HepG2 (cell line): ENCODE measurements around the gene CCDC57. TPM values are rescaled to one million over a fixed set of nuclear protein-coding genes. Genes with fewer than 3 reads are reported as not detected.
"Not testable (repeated sequence)": the region's sequence is repeated elsewhere in the genome, so short reads cannot be mapped to it uniquely, and the experiment has no call there.

Experiments used
- ATAC-seq: fragments of 200-7000 bp; cut with Tn5 transposase; 3 replicates; pipeline ENCODE4 v1.9.1; 2020; ENCODE audit warnings: mild to moderate bottlenecking, moderate library complexity
- BruUV-seq: library from RNA; stranded (reverse); fragments of 400-500 nt; replicated peaks from 2 replicates; lab custom pipeline; 2021; lab: Mats Ljungman, UMichigan
- CTCF ChIA-PET: fragments of 300-600 bp; formaldehyde crosslinking; extraction: SDS; loops from one replicate; lab custom pipeline; 2021; ENCODE audit warnings: low total read pairs, inconsistent platforms, low intra/inter-chr PET ratio; lab: Yijun Ruan, JAX
- POLR2A ChIA-PET: fragments of 350-600 bp; sonication (Branson Sonifier 250); formaldehyde crosslinking; loops from one replicate; lab custom pipeline; 2020; ENCODE audit warnings: antibody characterized with exemption, inconsistent platforms; lab: Yijun Ruan, JAX
- DNase-seq: peaks from one replicate; pipeline ENCODE4 v3.0.0-alpha.2; 2015; ENCODE audit warnings: low spot score
- FAIRE-seq: peaks from 3 replicates; lab custom pipeline; 2011; peaks lifted over from hg19 to GRCh38; lab: Jason Lieb, UNC
- H2AFZ ChIP-seq: one replicate; pipeline ENCODE4 v1.6.1; 2011; ENCODE audit warnings: low read length, inconsistent platforms
- H3K27ac ChIP-seq: fragments of 300-600 bp; 3 replicates; pipeline ENCODE4 v1.8.0; 2011; ENCODE audit warnings: mixed run types, mild to moderate bottlenecking, mixed read lengths, low read length, inconsistent platforms; ENCODE audit not compliant: insufficient read depth; ENCODE audit errors: extremely low read length
- H3K27me3 ChIP-seq, 2 experiments: fragments of 200-600 bp in 1 of 2; 2 replicates in 1 of 2; 3 replicates in 1 of 2; pipeline versions ENCODE4 v1.6.0 to v1.8.0; 2011; ENCODE audit warnings: low read length in 2 of 2, mild to moderate bottlenecking in 2 of 2, moderate library complexity in 2 of 2, inconsistent platforms in 1 of 2; ENCODE audit not compliant: insufficient read depth in 2 of 2, control insufficient read depth in 1 of 2
- H3K36me3 ChIP-seq, 2 experiments: fragments of 200-600 bp in 1 of 2; replicated peaks in 1 of 2; 2 replicates in 1 of 2; 3 replicates in 1 of 2; pipeline versions ENCODE4 v1.5.1 to v1.8.0; 2011; ENCODE audit warnings: low read length in 2 of 2, inconsistent platforms in 1 of 2; ENCODE audit not compliant: insufficient read depth in 2 of 2, control insufficient read depth in 1 of 2
- H3K4me1 ChIP-seq: 2 replicates; pipeline ENCODE4 v1.5.1; 2012; ENCODE audit warnings: low read length, inconsistent platforms; ENCODE audit not compliant: insufficient read depth
- H3K4me2 ChIP-seq: 2 replicates; pipeline ENCODE4 v1.6.0; 2011; ENCODE audit warnings: low read depth, low read length, inconsistent platforms
- H3K4me3 ChIP-seq, 3 experiments: fragments of 200-600 bp in 1 of 3; sonication (generic), shearing (Covaris generic) in 1 of 3; replicated peaks in 1 of 3; 2 replicates each; pipeline ENCODE4 v1.5.1; 2011 to 2016; ENCODE audit warnings: low read length in 3 of 3, inconsistent platforms in 2 of 3, low read depth in 2 of 3, mild to moderate bottlenecking in 2 of 3, control low read depth in 1 of 3, mixed read lengths in 1 of 3; ENCODE audit not compliant: insufficient read depth in 1 of 3
- H3K79me2 ChIP-seq: one replicate; pipeline ENCODE4 v1.6.1; 2011; ENCODE audit warnings: low read length, inconsistent platforms; ENCODE audit not compliant: insufficient read depth
- H3K9ac ChIP-seq: 2 replicates; pipeline ENCODE4 v1.6.0; 2011; ENCODE audit warnings: mild to moderate bottlenecking, low read depth, low read length, inconsistent platforms; ENCODE audit not compliant: insufficient read depth
- H3K9me3 ChIP-seq: 2 replicates; pipeline ENCODE4 v1.5.1; 2012; ENCODE audit warnings: mild to moderate bottlenecking, low read length
- H4K20me1 ChIP-seq: 2 replicates; pipeline ENCODE4 v1.6.0; 2011; ENCODE audit warnings: inconsistent platforms, mild to moderate bottlenecking, low read length, moderate library complexity; ENCODE audit not compliant: insufficient read depth
- AGO2 ChIP-seq: fragments of 200-400 bp; formaldehyde crosslinking; optimal IDR thresholded peaks from 2 replicates; pipeline ENCODE3; 2017; ENCODE audit warnings: mild to moderate bottlenecking, low read depth, low read length, moderate library complexity
- RBFOX2 ChIP-seq: fragments of 200-400 bp; formaldehyde crosslinking; IDR thresholded peaks from 2 replicates; pipeline ENCODE4 v1.6.1; 2017; ENCODE audit warnings: low read depth, mild to moderate bottlenecking, low read length
- WGBS: methylation state at CpG from one replicate; pipeline ENCODE4 v1.1.6; 2017; ENCODE audit warnings: low lambda C conversion rate; 5-methylcytosine and 5-hydroxymethylcytosine counted together
- in situ Hi-C: cut with HindIII; loops from 2 replicates; pipeline ENCODE4 v1.10.0; 2017; ENCODE audit warnings: low pct_unique_long_range_greater_than_20kb; ENCODE audit not compliant: extremely low pct_ligation_motif_present
- intact Hi-C: fragments of 100-400 bp; cut with micrococcal nuclease; formaldehyde crosslinking; loops from one replicate; pipeline ENCODE4 v1.10.0; 2022; ENCODE audit not compliant: unreplicated experiment
- polyA plus RNA-seq, 8 experiments: library from polyadenylated mRNA; depleted of rRNA in 3 of 8; stranded (reverse) in 7 of 8; unstranded in 1 of 8; fragments of >200 nt; fragmentation: Illumina TruSeq in 4 of 8; extraction: Trizol in 4 of 8; gene quantifications; 2 replicates each; pipeline versions ENCODE4 v1.2.1 to v1.2.3, GENCODE V29; 2011 to 2016; ENCODE audit warnings: low read depth in 4 of 8, missing spikeins in 1 of 8, mixed read lengths in 1 of 8; ENCODE audit not compliant: insufficient read depth in 1 of 8
- total RNA-seq, 5 experiments: library from RNA; depleted of rRNA; stranded (reverse); fragments of >200 nt; fragmentation: Illumina TruSeq; extraction: Trizol; gene quantifications; 2 replicates each; pipeline ENCODE4 v1.2.3, GENCODE V29; 2016; ENCODE audit warnings: low read depth in 1 of 5

The CCDC57 gene
- total and polyA plus RNA-seq, 2 of the 13 experiments (the other 11 are each of a cell fraction or from before 2014, with no cell fraction given): 59.3 to 59.9 TPM

GRCh38 chr17:82254746-82255145, 42.1 kb upstream of the CCDC57 start:
- H3K27me3 ChIP-seq, FAIRE-seq, BruUV-seq, H3K9ac ChIP-seq, H3K9me3 ChIP-seq, H3K4me3 ChIP-seq, H3K4me1 ChIP-seq, CTCF ChIA-PET, H3K27ac ChIP-seq, ATAC-seq, H3K4me2 ChIP-seq, H2AFZ ChIP-seq, DNase-seq, in situ Hi-C loops: not testable (repeated sequence)
- intact Hi-C loops: loop anchor here (5.0 kb wide), 1 partner anchor 43 kb away; no protein-coding TSS in a partner anchor
- POLR2A ChIA-PET: interaction anchor here (1.4 to 3.2 kb wide), 2 partner anchors 12 to 13 kb away, joined by 4 to 11 read pairs; no protein-coding TSS in a partner anchor
- Histone ChIP-seq H3K79me2 (peaks cover 23% of the 10 kb centered on the region), H4K20me1 (peaks cover 19% of the 10 kb centered on the region), H3K36me3 (peaks cover 56 to 82% of the 10 kb centered on the region in 2 experiments)
- whole genome bisulfite sequencing: 98% methylated on average over 32 of the region's 33 CpGs
- peak; percentile 49; the same call in 1 of the 2 replicates for TF ChIP-seq RBFOX2

GRCh38 chr17:82254096-82254495, 41.5 kb upstream of the CCDC57 start:
- Histone ChIP-seq H3K79me2 (peaks cover 18% of the 10 kb centered on the region), H4K20me1 (peaks cover 16% of the 10 kb centered on the region), H3K36me3 (peaks cover 55 to 82% of the 10 kb centered on the region in 2 experiments)
- POLR2A ChIA-PET: interaction anchor here (1.4 to 3.2 kb wide), 2 partner anchors 12 to 13 kb away, joined by 4 to 11 read pairs; no protein-coding TSS in a partner anchor
- H3K27ac ChIP-seq, H3K27me3 ChIP-seq, H2AFZ ChIP-seq, H3K4me3 ChIP-seq, H3K4me2 ChIP-seq, FAIRE-seq, H3K9me3 ChIP-seq, in situ Hi-C loops, ATAC-seq, DNase-seq, intact Hi-C loops, CTCF ChIA-PET, BruUV-seq, H3K9ac ChIP-seq, H3K4me1 ChIP-seq: not testable (repeated sequence)
- WGBS: 98% methylated on average over 33 of the region's 39 CpGs
- TF ChIP-seq AGO2: peak; percentile 14
